NCI-H226 (cell line): ENCODE results near the gene KCTD5.

ENCODE experiments used
- DNase-seq: peaks from one replicate; pipeline ENCODE4 v3.0.0-alpha.2; 2015

The KCTD5 gene

DNA sequence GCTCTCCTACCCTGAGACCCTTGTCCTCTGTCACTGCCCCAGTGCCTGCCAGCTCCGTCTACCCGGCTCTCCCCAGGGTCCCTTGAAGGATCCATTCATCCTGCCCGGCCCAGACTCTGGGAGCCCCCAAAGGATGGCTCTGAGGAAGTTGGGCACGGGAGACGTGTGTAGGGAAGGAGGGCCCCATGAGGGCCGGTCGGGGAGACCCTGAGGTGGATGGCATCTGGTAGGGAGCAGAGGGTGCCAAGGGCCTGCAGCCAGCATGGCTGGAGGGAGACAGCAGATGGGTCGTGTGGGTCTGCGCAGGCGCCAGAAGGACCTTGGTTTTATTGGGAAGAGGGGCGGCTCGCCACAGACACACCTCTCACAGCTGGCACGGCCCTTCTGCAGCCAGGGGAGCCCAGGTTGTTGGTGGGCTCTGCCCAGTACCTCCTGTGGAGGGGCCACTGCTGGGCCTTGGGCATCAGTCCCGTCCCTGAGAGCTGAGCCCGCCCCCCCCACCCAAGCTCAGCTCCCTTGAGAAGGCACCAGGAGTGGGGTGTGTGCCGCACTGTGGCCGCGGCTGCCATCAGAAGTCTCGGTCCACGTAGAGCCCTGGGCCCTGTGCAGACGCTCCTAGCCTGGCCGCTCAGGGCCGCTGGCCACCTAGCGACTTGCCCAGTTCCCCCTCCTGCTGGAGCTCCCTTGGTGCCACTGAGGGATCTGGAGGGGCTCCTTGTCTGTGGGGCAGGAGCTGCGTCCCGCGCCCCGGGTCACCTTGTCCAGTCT is 16.0 kb downstream of the KCTD5 start:
- no peak for DNase-seq

DNA sequence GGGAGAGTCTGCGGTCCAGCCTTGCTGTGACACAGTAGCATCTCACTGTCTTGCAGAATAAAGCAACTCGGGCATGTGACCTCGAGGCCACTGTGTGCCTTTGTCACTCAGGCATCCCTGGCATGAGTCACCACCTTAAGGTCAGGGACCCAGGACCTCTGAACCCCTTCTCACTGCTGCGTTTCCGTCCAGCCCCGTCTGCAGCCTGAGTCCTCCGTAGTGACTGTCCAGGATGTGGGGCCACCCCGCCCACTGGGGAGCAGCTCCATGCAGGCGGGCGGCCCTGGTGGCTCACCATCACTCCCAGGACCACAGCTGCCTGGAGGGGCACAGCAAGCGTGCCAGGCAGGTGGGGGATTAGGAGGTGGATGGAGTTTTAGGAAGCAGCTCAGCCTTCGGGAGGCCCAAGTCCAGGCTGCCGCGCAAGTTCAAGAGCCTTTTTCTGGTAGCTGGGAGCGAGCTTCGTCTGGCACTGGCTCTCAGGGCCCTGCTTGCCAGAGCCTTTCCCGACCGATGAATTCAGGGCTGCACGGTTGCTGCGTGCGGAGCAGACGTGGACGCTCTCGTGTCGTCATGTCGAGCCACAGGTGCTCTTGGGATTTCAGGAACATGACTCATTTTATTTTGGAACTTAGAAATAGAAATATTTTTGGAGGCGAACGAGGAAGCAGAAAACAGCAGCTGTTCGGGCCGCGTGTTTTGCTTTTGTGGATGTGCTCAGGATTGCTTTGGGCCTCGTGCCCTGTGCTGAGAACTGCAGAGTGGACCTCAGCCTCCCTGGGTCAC is 16.8 kb downstream of the KCTD5 start:
- no peak for DNase-seq

- DNase-seq, result no peak
Measured at GRCh38 chr16:2699791-2700600, 17.7 kb downstream of the KCTD5 start.

DNA sequence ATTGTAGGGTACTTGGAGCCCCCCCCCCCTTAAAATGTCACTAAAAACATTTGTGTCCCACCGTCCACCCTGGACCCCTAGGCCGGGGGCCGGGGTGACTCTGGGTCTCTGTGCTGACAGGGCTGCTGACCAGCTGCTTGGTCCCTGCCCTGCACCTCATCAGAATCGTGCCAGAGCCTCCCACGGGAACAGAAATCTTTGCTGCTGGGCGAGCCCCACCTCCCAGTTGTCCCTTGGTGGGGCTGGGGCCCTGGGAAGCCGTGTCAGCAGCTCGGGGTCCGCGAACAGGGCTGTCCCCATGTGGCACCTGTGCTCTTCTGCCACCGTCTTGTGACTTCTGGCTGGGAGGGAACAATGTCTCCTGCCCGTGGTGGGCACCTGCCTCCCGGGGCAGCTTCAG is 18.5 kb downstream of the KCTD5 start:
- DNase-seq, result no peak

- no peak for DNase-seq
Measured at GRCh38 chr16:2701272-2701671, 18.9 kb downstream of the KCTD5 start.

DNA sequence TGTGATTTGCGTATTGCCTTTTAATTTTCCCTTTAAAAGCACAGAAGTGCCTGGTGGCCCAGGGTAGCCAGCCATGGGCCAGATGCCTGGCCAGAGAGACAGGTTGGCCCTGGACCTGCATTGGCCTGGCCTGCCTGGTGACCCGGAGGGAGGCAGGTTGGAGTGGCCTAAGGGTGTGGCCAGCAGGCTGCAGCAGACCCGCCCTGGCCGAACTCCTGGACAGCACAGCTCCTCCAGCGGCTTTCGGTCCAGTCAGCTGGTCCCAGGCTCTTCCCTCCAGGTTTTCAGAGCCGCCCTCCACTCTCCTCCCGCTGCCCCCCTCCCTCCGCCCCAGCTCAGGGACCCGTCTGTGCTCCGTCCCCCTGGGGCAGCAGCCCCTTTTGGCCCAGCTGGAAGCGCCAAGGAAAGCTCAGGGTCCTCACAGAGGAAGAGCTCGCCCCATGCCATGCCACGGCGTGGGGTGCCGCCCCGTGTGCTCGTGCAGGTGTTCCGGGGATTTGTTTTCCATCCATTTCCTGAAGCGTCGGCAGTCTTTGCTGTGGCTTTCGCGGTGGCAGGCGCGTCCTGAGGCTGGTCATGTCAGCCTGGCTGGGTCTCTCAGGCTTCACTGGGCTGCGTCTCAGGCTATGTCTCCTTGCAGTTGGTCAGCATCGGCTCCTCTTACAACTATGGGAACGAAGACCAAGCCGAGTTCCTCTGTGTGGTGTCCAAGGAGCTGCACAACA is 19.6 kb downstream of the KCTD5 start:
- no peak for DNase-seq

DNA sequence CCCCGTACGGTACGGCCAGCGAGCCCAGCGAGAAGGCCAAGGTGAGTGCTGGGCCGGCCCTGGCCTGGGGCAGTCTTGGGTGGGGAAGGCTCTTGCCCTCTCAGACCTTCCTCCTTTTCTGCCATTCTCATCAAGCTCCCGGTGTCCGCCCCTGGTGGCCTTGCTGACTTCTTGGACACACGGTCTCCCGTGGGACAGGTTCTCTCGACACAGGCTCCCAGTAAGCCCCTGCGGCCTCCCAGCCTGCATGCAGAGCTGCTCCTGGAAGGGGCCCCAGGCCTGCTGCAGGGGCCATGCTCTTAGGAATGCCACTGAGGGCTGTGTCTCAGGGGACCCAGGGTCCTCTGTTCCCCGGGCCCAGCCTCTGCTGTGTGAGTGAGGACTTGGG is 20.1 kb downstream of the KCTD5 start:
- DNase-seq, result no peak

GRCh38 chr16:2702871-2703745 is 20.8 kb downstream of the KCTD5 start:
- DNase-seq, result no peak

DNA sequence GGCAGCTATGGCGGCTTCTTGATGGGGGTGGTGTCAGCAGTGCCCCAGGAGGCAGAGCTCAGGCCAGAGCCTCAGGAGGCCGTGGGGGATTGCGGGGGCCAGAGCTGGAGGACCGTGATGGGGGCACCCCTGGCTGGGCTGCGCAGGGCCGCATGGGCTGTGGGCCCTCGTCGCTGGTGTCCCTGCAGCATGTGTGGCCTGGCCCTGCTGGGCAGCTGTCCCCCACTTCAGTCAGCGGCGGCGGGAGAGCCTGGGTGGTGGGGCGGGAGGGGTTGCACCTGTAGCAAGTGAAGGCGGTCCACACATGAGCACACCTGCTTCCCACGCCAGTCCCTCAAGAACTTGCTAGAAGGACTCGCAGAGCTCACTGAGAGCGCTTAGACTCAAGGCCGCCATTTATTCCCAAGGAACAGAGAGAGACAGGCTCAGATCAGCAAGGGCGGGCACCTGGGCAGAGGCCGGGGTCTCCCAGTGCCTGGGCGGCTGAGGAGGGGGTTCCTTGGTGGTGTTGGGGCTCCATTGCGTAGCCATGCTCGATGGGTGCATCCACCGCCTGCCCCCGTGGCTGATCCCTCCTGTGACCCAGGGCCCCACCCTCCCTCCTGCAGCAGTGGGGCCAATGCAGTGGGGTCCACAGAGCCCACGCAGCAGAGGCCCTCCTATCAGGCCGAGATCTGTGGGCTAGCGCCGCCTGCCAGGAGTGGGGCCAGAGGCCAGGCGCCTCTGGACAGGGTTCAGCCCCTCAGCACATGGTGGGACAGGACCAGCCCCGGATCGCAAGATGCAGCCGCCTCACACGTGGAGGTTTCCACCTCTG is 22.1 kb downstream of the KCTD5 start:
- no peak for DNase-seq

GRCh38 chr16:2704983-2705275 is 22.6 kb downstream of the KCTD5 start:
- DNase-seq, result no peak

DNA sequence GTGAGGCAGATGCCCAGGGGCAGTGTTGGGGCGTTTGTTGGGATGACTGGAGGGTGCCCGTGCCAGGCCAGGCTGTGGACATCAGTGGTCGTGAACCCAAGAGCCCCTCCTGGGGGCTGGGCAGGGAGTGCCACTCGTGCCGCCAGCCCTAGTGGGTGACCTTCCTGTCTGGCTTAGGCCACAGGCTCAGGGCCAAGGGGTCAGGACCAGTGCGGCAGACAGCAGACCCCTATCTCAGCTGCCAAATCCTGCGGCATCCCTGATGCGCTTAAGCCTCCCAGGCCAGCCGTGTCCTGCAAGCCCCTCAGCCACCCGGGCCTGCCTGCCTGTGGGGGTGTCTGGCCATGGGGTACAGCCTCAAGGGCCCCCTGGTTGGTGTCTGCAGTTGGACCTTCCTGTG is 23.0 kb downstream of the KCTD5 start:
- no peak for DNase-seq

DNA sequence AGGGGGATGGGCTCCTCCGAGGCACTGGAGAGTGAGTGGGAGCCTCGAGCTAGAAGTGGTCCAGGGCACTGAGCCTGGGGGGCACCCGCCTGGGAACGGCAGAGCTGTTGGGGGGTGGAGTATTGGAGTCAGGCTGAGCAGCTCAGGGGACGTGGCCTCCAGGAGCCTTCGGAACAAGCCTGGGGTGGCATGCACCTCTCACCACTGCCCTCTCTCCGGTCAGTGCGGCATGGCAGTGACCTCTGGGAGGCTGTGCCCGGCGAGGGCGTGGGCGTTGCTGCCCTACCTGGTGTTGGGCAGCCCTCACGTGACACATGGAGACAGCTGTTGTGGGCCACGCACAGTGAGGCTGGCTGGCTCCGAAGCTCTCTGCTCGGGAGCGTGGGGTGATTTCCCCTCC is 23.8 kb downstream of the KCTD5 start:
- no peak for DNase-seq

DNA sequence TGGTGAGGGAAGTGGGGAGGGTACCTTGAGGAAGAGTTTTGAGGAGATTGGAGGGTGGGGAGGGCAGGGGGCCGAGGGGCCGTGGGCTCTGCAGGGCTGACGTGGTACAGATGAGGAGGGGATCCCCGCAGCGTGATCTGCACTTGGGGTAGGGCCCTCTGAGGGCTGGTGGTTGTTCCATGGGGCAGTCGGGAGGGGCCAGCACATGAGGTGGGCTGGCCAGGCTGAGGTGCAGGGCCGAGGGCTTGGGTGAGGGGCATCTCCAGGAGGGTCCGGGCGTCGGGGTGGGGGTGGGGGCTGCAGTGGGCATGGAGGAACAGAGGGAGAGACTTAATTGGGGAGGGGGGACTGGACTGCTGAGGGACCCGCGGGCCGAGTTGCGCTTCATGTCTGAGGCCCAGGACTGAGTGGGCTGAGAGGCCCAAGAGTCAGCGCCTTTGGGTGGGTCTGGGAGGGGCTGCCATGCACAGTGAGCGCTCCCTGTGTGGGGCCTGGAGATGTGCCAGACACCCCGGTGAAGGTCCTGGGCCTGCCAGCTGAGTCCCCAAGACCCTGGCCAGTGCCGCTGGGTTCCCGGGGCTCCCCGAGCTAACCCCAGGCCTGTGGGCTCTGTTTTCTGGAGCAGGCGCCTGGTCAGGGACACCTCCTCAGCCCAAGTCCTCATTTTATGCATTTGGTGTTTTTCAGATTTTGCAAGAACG is 24.4 kb downstream of the KCTD5 start:
- no peak for DNase-seq

- DNase-seq, result no peak
Measured at GRCh38 chr16:2707368-2708289, 25.3 kb downstream of the KCTD5 start.

DNA sequence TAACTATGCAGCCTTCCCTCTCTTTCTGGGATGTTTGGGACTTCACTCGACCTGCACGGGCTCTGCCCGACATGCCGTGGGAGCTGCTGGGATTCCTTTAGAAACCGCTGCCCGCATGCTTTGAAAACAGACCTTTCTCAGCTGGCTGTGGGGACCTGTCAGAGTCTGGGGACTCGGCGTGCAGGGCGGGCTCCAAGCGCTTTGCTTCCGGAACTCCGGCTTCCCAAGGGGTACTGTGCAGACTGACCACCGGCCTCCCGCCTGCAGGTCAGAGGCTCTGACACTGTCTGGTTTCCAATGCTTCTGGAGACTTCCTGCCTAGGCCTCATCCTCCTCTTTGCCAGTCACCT is 25.9 kb downstream of the KCTD5 start:
- DNase-seq, result no peak

GRCh38 chr16:2708955-2709587 is 26.7 kb downstream of the KCTD5 start:
- no peak for DNase-seq

DNA sequence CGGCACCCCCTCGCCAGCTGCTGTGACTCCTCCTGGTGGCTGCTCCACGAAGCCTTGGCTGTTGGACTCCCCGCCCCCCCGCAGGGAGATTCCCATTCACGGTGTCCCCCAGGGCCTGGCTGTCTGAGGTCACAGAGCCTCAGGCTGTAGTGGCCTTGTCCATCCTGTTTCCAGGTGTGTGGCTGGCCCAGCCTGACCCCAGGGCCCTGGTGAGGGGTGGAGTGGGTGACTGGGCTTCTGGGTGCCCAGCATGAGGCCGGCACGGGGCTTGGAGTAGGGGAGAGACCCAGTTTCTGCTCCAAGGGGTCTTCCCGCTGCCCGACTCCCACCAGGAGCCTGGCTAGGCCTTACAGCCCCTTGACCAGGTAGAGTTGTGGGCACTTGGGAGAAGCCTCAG is 27.3 kb downstream of the KCTD5 start:
- no peak for DNase-seq

DNA sequence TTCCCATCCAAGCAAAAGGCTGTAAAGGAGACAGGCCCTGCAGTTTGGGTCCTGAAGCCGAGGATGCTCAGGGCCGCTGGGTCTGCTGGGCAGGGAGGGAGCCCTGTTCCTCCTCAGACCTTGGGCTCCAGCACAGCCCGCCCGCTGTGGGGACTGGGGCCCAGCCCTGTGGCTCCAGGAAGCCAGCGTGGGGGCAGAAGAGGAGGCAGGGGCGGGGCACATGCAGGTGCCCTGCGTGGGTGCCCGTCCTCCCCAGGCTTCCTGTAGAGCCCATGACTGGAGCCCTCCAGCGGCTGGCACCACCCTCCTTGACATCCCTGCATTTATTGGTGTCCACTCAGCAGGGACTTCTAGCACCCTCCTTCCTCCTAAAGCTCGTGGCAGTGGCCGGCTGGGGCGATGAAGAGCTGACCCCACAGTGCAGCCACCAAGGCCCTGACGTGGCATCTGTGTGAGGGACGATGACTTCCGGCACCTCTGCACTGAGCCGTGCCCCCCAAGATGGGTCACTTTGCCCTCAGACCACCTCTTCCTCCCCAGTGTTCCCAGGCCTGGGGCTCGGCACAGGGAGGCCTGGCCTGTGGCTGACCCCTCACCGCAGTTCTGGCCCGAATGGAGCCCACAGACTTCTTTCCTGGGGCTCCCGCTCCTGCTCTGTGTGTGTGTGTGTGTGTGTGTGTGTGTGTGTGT is 27.8 kb downstream of the KCTD5 start:
- DNase-seq, result no peak
